HepG2 (cell line): ENCODE results near the gene PDZD8. TPM values are rescaled to one million over a fixed set of nuclear protein-coding genes. Genes with fewer than 3 reads are reported as not detected.

ENCODE experiments used
- ATAC-seq: fragments of 200-7000 bp; cut with Tn5 transposase; 3 replicates; pipeline ENCODE4 v1.9.1; 2020; ENCODE audit warnings: mild to moderate bottlenecking, moderate library complexity
- BruUV-seq: library from RNA; stranded (reverse); fragments of 400-500 nt; replicated peaks from 2 replicates; lab custom pipeline; 2021; lab: Mats Ljungman, UMichigan
- CTCF ChIA-PET: fragments of 300-600 bp; formaldehyde crosslinking; extraction: SDS; loops from one replicate; lab custom pipeline; 2021; ENCODE audit warnings: low total read pairs, inconsistent platforms, low intra/inter-chr PET ratio; lab: Yijun Ruan, JAX
- POLR2A ChIA-PET: fragments of 350-600 bp; sonication (Branson Sonifier 250); formaldehyde crosslinking; loops from one replicate; lab custom pipeline; 2020; ENCODE audit warnings: antibody characterized with exemption, inconsistent platforms; lab: Yijun Ruan, JAX
- DNase-seq: peaks from one replicate; pipeline ENCODE4 v3.0.0-alpha.2; 2015; ENCODE audit warnings: low spot score
- FAIRE-seq: peaks from 3 replicates; lab custom pipeline; 2011; peaks lifted over from hg19 to GRCh38; lab: Jason Lieb, UNC
- H2AFZ ChIP-seq: one replicate; pipeline ENCODE4 v1.6.1; 2011; ENCODE audit warnings: low read length, inconsistent platforms
- H3K27ac ChIP-seq: fragments of 300-600 bp; 3 replicates; pipeline ENCODE4 v1.8.0; 2011; ENCODE audit warnings: mixed run types, mild to moderate bottlenecking, mixed read lengths, low read length, inconsistent platforms; ENCODE audit not compliant: insufficient read depth; ENCODE audit errors: extremely low read length
- H3K27me3 ChIP-seq, 2 experiments: fragments of 200-600 bp in 1 of 2; 2 replicates in 1 of 2; 3 replicates in 1 of 2; pipeline versions ENCODE4 v1.6.0 to v1.8.0; 2011; ENCODE audit warnings: low read length in 2 of 2, mild to moderate bottlenecking in 2 of 2, moderate library complexity in 2 of 2, inconsistent platforms in 1 of 2; ENCODE audit not compliant: insufficient read depth in 2 of 2, control insufficient read depth in 1 of 2
- H3K36me3 ChIP-seq, 2 experiments: fragments of 200-600 bp in 1 of 2; replicated peaks in 1 of 2; 2 replicates in 1 of 2; 3 replicates in 1 of 2; pipeline versions ENCODE4 v1.5.1 to v1.8.0; 2011; ENCODE audit warnings: low read length in 2 of 2, inconsistent platforms in 1 of 2; ENCODE audit not compliant: insufficient read depth in 2 of 2, control insufficient read depth in 1 of 2
- H3K4me1 ChIP-seq: 2 replicates; pipeline ENCODE4 v1.5.1; 2012; ENCODE audit warnings: low read length, inconsistent platforms; ENCODE audit not compliant: insufficient read depth
- H3K4me2 ChIP-seq: 2 replicates; pipeline ENCODE4 v1.6.0; 2011; ENCODE audit warnings: low read depth, low read length, inconsistent platforms
- H3K4me3 ChIP-seq, 3 experiments: fragments of 200-600 bp in 1 of 3; sonication (generic), shearing (Covaris generic) in 1 of 3; replicated peaks in 1 of 3; 2 replicates each; pipeline ENCODE4 v1.5.1; 2011 to 2016; ENCODE audit warnings: low read length in 3 of 3, inconsistent platforms in 2 of 3, low read depth in 2 of 3, mild to moderate bottlenecking in 2 of 3, control low read depth in 1 of 3, mixed read lengths in 1 of 3; ENCODE audit not compliant: insufficient read depth in 1 of 3
- H3K79me2 ChIP-seq: one replicate; pipeline ENCODE4 v1.6.1; 2011; ENCODE audit warnings: low read length, inconsistent platforms; ENCODE audit not compliant: insufficient read depth
- H3K9ac ChIP-seq: 2 replicates; pipeline ENCODE4 v1.6.0; 2011; ENCODE audit warnings: mild to moderate bottlenecking, low read depth, low read length, inconsistent platforms; ENCODE audit not compliant: insufficient read depth
- H3K9me3 ChIP-seq: 2 replicates; pipeline ENCODE4 v1.5.1; 2012; ENCODE audit warnings: mild to moderate bottlenecking, low read length
- H4K20me1 ChIP-seq: 2 replicates; pipeline ENCODE4 v1.6.0; 2011; ENCODE audit warnings: inconsistent platforms, mild to moderate bottlenecking, low read length, moderate library complexity; ENCODE audit not compliant: insufficient read depth
- CBX5 ChIP-seq: sonication (generic); formaldehyde crosslinking; IDR thresholded peaks from 2 replicates; pipeline ENCODE4 v1.4.0; 2020; ENCODE audit warnings: missing genetic modification reagents, borderline replicate concordance
- GFI1 ChIP-seq: sonication (generic); formaldehyde crosslinking; IDR thresholded peaks from 2 replicates; pipeline ENCODE4 v1.5.0; 2020; ENCODE audit warnings: missing genetic modification reagents, mild to moderate bottlenecking, borderline replicate concordance
- KLF6 ChIP-seq: IDR thresholded peaks from 2 replicates; pipeline ENCODE4 v1.8.0; 2016; ENCODE audit warnings: missing biosample characterization, missing genetic modification reagents
- ZNF496 ChIP-seq: sonication (generic); formaldehyde crosslinking; IDR thresholded peaks from 2 replicates; pipeline ENCODE4 v1.8.1; 2023; ENCODE audit warnings: mild to moderate bottlenecking, moderate library complexity, missing genetic modification reagents; ENCODE audit not compliant: insufficient replicate concordance
- ZNF562 ChIP-seq: sonication (generic); formaldehyde crosslinking; IDR thresholded peaks from 2 replicates; pipeline ENCODE4 v1.8.0; 2022; ENCODE audit warnings: missing genetic modification reagents, borderline replicate concordance
- WGBS: methylation state at CpG from one replicate; pipeline ENCODE4 v1.1.6; 2017; ENCODE audit warnings: low lambda C conversion rate; 5-methylcytosine and 5-hydroxymethylcytosine counted together
- in situ Hi-C: cut with HindIII; loops from 2 replicates; pipeline ENCODE4 v1.10.0; 2017; ENCODE audit warnings: low pct_unique_long_range_greater_than_20kb; ENCODE audit not compliant: extremely low pct_ligation_motif_present
- intact Hi-C: fragments of 100-400 bp; cut with micrococcal nuclease; formaldehyde crosslinking; loops from one replicate; pipeline ENCODE4 v1.10.0; 2022; ENCODE audit not compliant: unreplicated experiment
- polyA plus RNA-seq, 8 experiments: library from polyadenylated mRNA; depleted of rRNA in 3 of 8; stranded (reverse) in 7 of 8; unstranded in 1 of 8; fragments of >200 nt; fragmentation: Illumina TruSeq in 4 of 8; extraction: Trizol in 4 of 8; gene quantifications; 2 replicates each; pipeline versions ENCODE4 v1.2.1 to v1.2.3, GENCODE V29; 2011 to 2016; ENCODE audit warnings: low read depth in 4 of 8, missing spikeins in 1 of 8, mixed read lengths in 1 of 8; ENCODE audit not compliant: insufficient read depth in 1 of 8
- total RNA-seq, 5 experiments: library from RNA; depleted of rRNA; stranded (reverse); fragments of >200 nt; fragmentation: Illumina TruSeq; extraction: Trizol; gene quantifications; 2 replicates each; pipeline ENCODE4 v1.2.3, GENCODE V29; 2016; ENCODE audit warnings: low read depth in 1 of 5
- TF ChIP-seq, protein P1 (sequence below): sonication (generic); formaldehyde crosslinking; IDR thresholded peaks from 2 replicates; pipeline ENCODE4 v1.5.0; 2020; ENCODE audit warnings: missing genetic modification reagents, mild to moderate bottlenecking, borderline replicate concordance
- TF ChIP-seq, protein P2 (sequence below): sonication (generic); formaldehyde crosslinking; IDR thresholded peaks from 2 replicates; pipeline ENCODE4 v1.4.0; 2020; ENCODE audit warnings: missing genetic modification reagents
- TF ChIP-seq, protein P3 (sequence below): sonication (generic); formaldehyde crosslinking; IDR thresholded peaks from 2 replicates; pipeline ENCODE4 v1.5.0; 2020; ENCODE audit warnings: missing genetic modification reagents, mild to moderate bottlenecking, borderline replicate concordance
- TF ChIP-seq, protein P4 (sequence below): IDR thresholded peaks from 2 replicates; pipeline ENCODE4 v1.6.1; 2016; ENCODE audit warnings: missing compliant biosample characterization, missing genetic modification reagents, borderline replicate concordance
- TF ChIP-seq, protein P5 (sequence below): fragments of 450-650 bp; IDR thresholded peaks from 2 replicates; pipeline ENCODE4 v1.6.1; 2016
- TF ChIP-seq, protein P6 (sequence below): sonication (generic); formaldehyde crosslinking; IDR thresholded peaks from 2 replicates; pipeline ENCODE4 v1.4.0; 2020; ENCODE audit warnings: missing genetic modification reagents

PDZD8 gene
- total and polyA plus RNA-seq, 2 of the 13 experiments (the other 11 are each of a cell fraction or from before 2014, with no cell fraction given): 11.2 to 32.0 TPM

DNA sequence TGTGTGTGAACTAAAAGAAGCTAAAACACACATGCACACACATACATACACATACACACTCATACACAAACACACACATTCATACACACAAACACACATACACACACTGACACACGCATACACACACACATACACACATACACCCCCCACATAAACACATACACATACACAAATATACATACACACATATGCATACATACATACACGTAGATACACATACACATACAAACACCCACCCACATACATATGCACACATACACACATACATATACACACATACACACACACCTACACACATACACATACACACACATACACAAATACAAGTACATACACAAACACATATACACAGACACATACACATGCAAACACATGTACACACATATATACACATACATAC is 106.3 kb downstream of the PDZD8 start (continued):
- TF ChIP-seq, protein P1, sequence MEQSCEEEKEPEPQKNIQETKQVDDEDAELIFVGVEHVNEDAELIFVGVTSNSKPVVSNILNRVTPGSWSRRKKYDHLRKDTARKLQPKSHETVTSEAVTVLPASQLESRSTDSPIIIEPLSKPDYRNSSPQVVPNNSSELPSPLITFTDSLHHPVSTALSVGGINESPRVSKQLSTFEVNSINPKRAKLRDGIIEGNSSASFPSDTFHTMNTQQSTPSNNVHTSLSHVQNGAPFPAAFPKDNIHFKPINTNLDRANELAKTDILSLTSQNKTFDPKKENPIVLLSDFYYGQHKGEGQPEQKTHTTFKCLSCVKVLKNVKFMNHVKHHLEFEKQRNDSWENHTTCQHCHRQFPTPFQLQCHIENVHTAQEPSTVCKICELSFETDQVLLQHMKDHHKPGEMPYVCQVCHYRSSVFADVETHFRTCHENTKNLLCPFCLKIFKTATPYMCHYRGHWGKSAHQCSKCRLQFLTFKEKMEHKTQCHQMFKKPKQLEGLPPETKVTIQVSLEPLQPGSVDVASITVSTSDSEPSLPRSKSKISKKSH (CRISPR knock-in tag): no peak
- TF ChIP-seq KLF6 (no peak), CBX5 (no peak)
- TF ChIP-seq, protein P2, sequence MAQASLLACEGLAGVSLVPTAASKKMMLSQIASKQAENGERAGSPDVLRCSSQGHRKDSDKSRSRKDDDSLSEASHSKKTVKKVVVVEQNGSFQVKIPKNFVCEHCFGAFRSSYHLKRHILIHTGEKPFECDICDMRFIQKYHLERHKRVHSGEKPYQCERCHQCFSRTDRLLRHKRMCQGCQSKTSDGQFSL (CRISPR knock-in tag): no peak

DNA sequence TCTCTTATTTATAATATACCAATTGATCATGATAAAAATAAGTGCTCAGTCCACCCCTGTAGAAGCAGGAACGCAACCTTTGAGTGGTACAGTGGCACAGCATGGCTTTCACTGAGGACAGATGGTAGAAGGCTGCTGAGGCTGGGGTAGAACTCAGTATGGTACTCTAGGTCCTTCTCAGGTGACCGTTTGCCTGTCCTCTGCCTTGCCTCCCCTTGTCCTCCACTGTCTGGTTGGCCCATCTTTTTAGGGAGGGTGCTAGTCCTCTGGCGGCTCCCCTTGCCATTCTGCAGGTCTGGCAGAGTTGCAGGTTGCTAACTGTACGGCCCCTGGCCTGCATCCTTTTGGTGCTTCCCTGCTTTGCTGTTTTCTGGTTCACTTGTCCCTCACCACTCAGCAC is 107.0 kb downstream of the PDZD8 start:
- TF ChIP-seq, protein P3, sequence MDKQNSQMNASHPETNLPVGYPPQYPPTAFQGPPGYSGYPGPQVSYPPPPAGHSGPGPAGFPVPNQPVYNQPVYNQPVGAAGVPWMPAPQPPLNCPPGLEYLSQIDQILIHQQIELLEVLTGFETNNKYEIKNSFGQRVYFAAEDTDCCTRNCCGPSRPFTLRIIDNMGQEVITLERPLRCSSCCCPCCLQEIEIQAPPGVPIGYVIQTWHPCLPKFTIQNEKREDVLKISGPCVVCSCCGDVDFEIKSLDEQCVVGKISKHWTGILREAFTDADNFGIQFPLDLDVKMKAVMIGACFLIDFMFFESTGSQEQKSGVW: no peak
- TF ChIP-seq, protein P4, sequence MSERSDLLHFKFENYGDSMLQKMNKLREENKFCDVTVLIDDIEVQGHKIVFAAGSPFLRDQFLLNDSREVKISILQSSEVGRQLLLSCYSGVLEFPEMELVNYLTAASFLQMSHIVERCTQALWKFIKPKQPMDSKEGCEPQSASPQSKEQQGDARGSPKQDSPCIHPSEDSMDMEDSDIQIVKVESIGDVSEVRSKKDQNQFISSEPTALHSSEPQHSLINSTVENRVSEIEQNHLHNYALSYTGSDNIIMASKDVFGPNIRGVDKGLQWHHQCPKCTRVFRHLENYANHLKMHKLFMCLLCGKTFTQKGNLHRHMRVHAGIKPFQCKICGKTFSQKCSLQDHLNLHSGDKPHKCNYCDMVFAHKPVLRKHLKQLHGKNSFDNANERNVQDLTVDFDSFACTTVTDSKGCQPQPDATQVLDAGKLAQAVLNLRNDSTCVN (CRISPR knock-in tag): no peak
- TF ChIP-seq GFI1 (CRISPR knock-in tag) (no peak), ZNF496 (no peak), ZNF562 (CRISPR knock-in tag) (no peak)
- TF ChIP-seq, protein P5, sequence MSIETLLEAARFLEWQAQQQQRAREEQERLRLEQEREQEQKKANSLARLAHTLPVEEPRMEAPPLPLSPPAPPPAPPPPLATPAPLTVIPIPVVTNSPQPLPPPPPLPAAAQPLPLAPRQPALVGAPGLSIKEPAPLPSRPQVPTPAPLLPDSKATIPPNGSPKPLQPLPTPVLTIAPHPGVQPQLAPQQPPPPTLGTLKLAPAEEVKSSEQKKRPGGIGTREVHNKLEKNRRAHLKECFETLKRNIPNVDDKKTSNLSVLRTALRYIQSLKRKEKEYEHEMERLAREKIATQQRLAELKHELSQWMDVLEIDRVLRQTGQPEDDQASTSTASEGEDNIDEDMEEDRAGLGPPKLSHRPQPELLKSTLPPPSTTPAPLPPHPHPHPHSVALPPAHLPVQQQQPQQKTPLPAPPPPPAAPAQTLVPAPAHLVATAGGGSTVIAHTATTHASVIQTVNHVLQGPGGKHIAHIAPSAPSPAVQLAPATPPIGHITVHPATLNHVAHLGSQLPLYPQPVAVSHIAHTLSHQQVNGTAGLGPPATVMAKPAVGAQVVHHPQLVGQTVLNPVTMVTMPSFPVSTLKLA: no peak
- TF ChIP-seq, protein P6, sequence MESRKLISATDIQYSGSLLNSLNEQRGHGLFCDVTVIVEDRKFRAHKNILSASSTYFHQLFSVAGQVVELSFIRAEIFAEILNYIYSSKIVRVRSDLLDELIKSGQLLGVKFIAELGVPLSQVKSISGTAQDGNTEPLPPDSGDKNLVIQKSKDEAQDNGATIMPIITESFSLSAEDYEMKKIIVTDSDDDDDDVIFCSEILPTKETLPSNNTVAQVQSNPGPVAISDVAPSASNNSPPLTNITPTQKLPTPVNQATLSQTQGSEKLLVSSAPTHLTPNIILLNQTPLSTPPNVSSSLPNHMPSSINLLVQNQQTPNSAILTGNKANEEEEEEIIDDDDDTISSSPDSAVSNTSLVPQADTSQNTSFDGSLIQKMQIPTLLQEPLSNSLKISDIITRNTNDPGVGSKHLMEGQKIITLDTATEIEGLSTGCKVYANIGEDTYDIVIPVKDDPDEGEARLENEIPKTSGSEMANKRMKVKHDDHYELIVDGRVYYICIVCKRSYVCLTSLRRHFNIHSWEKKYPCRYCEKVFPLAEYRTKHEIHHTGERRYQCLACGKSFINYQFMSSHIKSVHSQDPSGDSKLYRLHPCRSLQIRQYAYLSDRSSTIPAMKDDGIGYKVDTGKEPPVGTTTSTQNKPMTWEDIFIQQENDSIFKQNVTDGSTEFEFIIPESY (CRISPR knock-in tag): no peak
- ChIA-PET CTCF (no interaction called here), POLR2A (interaction anchor here (0.5 kb wide), 1 partner anchor 1651 kb away, joined by 3 read pairs; no protein-coding TSS in a partner anchor)
- FAIRE-seq (no peak), ATAC-seq (no peak), DNase-seq (no peak)
- BruUV-seq: no TSS peak
- H3K4me1 ChIP-seq: peaks cover 25% of the 10 kb centered on the region
- in situ Hi-C loops (no loop called here), intact Hi-C loops (no loop called here)
- H4K20me1 ChIP-seq: no peaks in the 10 kb centered on the region
- WGBS: 78% methylated on average over 3 of the region's 4 CpGs
- no peaks in the 10 kb centered on the region for H3K36me3 ChIP-seq
- no peaks in the 10 kb centered on the region; a peak in 1 of 5 replicates for H3K27me3 ChIP-seq
- no peak overlapping the region for H3K4me2 ChIP-seq
- no peak overlapping the region for H3K27ac ChIP-seq
- no peak overlapping the region for H2AFZ ChIP-seq
- H3K4me3 ChIP-seq: no peak overlapping the region
- H3K9ac ChIP-seq: no peak overlapping the region
- no peaks in the 10 kb centered on the region for H3K9me3 ChIP-seq
- no peaks in the 10 kb centered on the region for H3K79me2 ChIP-seq
